Lower leg skin (tissue), 3 donors: ENCODE measurements around the gene SCMH1.

ENCODE experiments used
- POLR2A ChIP-seq, 2 donors: fragments of 450-650 bp; IDR thresholded peaks; one replicate each; pipeline ENCODE4 v1.6.1; 2016 to 2017; ENCODE audit warnings: antibody characterized with exemption in 2 of 2, mild to moderate bottlenecking in 1 of 2, moderate library complexity in 1 of 2
- TF ChIP-seq, protein P1 (sequence below), 3 donors: fragments of 450-650 bp; IDR thresholded peaks; one replicate each; pipeline ENCODE4 v1.5.1; 2016; ENCODE audit warnings: antibody characterized with exemption in 3 of 3, mild to moderate bottlenecking in 3 of 3, moderate library complexity in 2 of 3

DNA sequence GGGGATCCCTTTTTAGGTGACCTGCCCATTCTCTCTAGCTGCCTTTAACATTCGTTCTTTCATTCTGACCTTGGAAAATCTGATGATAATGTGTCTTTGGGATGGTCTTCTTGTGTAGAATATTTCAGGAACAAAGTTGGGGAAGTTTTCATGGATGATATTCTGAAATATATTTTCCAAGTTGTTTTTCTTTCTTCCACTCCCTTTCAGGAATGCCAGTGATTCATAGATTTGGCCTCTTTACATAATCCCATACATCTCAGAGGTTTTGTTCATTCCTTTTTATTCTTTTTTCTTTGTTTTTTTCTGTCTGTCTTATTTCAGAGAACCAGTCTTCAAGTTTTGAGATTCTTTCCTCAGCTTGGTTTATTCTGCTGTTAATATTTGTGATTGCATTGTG is 13.9 kb upstream of the SCMH1 start:
- TF ChIP-seq POLR2A (IDR thresholded peaks at IDR 0.05): no peak
- TF ChIP-seq, protein P1, sequence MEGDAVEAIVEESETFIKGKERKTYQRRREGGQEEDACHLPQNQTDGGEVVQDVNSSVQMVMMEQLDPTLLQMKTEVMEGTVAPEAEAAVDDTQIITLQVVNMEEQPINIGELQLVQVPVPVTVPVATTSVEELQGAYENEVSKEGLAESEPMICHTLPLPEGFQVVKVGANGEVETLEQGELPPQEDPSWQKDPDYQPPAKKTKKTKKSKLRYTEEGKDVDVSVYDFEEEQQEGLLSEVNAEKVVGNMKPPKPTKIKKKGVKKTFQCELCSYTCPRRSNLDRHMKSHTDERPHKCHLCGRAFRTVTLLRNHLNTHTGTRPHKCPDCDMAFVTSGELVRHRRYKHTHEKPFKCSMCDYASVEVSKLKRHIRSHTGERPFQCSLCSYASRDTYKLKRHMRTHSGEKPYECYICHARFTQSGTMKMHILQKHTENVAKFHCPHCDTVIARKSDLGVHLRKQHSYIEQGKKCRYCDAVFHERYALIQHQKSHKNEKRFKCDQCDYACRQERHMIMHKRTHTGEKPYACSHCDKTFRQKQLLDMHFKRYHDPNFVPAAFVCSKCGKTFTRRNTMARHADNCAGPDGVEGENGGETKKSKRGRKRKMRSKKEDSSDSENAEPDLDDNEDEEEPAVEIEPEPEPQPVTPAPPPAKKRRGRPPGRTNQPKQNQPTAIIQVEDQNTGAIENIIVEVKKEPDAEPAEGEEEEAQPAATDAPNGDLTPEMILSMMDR (IDR thresholded peaks at IDR 0.05): no peak
